BLaER1 treated with 17β-estradiol and CSF1 and Interleukin-3, amounts not matched to agents 10 nM and 100 nM (cell line): ENCODE measurements around the gene ATCAY.
A peak's percentile ranks its signal among the peaks of the same experiment; 100 is the strongest.

ENCODE experiments used
- H3K27ac ChIP-seq, 11 experiments: shearing (Covaris generic); formaldehyde crosslinking; 2 replicates each; pipeline ENCODE4 v1.8.1; 2022
- H3K27me3 ChIP-seq, 11 experiments: shearing (Covaris generic); formaldehyde crosslinking; 2 replicates each; pipeline ENCODE4 v1.8.1; 2022
- H3K36me3 ChIP-seq, 11 experiments: shearing (Covaris generic); formaldehyde crosslinking; 2 replicates each; pipeline ENCODE4 v1.8.1; 2022
- H3K4me1 ChIP-seq, 10 experiments: shearing (Covaris generic); formaldehyde crosslinking; 2 replicates each; pipeline ENCODE4 v1.8.1; 2022
- H3K4me2 ChIP-seq, 11 experiments: shearing (Covaris generic); formaldehyde crosslinking; 2 replicates each; pipeline ENCODE4 v1.8.1; 2022
- H3K4me3 ChIP-seq, 10 experiments: shearing (Covaris generic); formaldehyde crosslinking; 2 replicates each; pipeline ENCODE4 v1.8.1; 2022
- H3K9ac ChIP-seq, 11 experiments: shearing (Covaris generic); formaldehyde crosslinking; 2 replicates each; pipeline ENCODE4 v1.8.1; 2022
- H3K9me3 ChIP-seq, 11 experiments: shearing (Covaris generic); formaldehyde crosslinking; replicated peaks in 1 of 11; 2 replicates each; pipeline ENCODE4 v1.8.1; 2022
- H4K20me1 ChIP-seq, 11 experiments: shearing (Covaris generic); formaldehyde crosslinking; 2 replicates each; pipeline ENCODE4 v1.8.1; 2022
- Cebpa-rat ChIP-seq, 11 experiments: shearing (Covaris generic); IDR thresholded peaks; 2 replicates each; pipeline ENCODE4 v1.8.1; 2022

Gene ATCAY

DNA sequence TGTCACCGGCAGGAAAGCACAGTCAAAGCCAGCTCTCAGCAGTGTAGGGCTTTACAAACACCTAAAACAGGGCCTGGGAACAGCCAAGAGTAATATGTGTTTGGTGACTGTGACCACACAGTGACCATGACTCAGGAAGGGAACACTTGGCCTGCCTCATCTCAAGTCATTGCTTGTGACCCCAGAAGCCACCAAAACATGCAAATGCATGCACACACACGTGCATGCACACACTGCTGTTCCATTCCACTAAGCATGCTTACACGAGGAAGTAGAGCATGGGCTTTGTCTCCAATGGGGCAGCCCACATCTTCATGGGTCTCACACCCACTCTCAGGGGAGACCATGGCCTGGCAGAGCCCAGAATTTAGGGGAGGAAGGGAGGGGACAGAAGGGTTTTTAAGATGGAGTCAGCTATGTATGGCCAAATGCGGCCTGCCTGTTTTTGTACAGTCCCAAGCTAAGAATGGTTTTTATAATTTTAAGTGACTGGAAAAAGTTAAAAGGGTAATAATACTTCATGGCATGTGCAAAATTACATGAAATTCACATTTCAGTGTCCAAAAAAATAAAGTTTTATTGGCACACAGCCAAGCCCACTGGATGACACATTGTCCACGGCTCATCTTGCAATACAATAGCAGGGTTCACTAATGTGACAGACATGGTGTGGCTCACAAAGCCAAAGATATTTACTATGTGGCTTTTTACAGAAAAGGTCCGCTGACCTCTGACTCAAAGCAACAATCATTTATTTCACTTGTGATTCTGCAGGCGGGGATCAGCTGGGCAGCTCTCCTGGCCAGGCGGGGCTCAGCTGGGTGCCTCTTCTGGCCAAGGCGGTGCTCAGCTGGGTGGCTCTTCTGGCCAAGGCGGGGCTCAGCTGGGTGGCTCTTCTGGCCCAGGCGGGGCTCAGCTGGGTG is 29.0 kb upstream of the ATCAY start:
- Histone ChIP-seq H3K27me3 (no peaks in the 10 kb centered on the region), H3K4me3 (no peak overlapping the region), H3K27ac (no peak overlapping the region), H3K9ac (no peak overlapping the region), H3K9me3 (peaks cover 12 to 22% (median 16%) of the 10 kb centered on the region in 11 experiments; a peak in 21 of 22 replicates), H3K4me2 (peak overlapping the region in 8 of 11 experiments; percentile 2 to 30 (median 13); a peak in 9 of 22 replicates), H3K36me3 (no peaks in the 10 kb centered on the region; a peak in 1 of 22 replicates), H4K20me1 (no peaks in the 10 kb centered on the region; a peak in 1 of 22 replicates), H3K4me1 (peaks cover 0 to 45% (median 34%) of the 10 kb centered on the region in 10 experiments; a peak in 17 of 20 replicates)
- TF ChIP-seq Cebpa-rat (IDR thresholded peaks at IDR 0.05): no peak

DNA sequence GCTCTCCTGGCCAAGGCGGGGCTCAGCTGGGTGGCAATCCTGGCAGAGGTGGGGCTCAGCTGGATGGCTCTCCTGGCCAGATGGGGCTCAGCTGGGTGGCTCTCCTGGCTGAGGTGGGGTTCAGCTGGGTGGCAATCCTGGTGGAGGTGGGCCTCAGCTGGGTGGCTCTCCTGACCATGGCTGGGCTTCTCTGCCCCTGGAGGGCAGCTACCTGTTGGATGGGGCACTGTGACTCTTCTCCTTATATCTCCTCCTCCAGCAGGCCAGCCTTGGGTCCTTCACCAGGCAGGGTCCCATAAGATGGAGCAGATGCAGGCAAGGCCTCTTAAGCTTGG is 28.3 kb upstream of the ATCAY start:
- no peak for TF ChIP-seq Cebpa-rat (IDR thresholded peaks at IDR 0.05)
- Histone ChIP-seq H3K4me3 (no peak overlapping the region), H3K36me3 (no peaks in the 10 kb centered on the region; a peak in 1 of 22 replicates), H3K9me3 (peaks cover 12 to 22% (median 16%) of the 10 kb centered on the region in 11 experiments; a peak in 21 of 22 replicates), H4K20me1 (no peaks in the 10 kb centered on the region; a peak in 1 of 22 replicates), H3K9ac (no peak overlapping the region), H3K27me3 (no peaks in the 10 kb centered on the region), H3K4me2 (peak overlapping the region in 3 of 11 experiments; percentile 22 to 47 (median 43); a peak in 4 of 22 replicates), H3K4me1 (peaks cover 0 to 45% (median 35%) of the 10 kb centered on the region in 10 experiments; a peak in 17 of 20 replicates), H3K27ac (no peak overlapping the region)

DNA sequence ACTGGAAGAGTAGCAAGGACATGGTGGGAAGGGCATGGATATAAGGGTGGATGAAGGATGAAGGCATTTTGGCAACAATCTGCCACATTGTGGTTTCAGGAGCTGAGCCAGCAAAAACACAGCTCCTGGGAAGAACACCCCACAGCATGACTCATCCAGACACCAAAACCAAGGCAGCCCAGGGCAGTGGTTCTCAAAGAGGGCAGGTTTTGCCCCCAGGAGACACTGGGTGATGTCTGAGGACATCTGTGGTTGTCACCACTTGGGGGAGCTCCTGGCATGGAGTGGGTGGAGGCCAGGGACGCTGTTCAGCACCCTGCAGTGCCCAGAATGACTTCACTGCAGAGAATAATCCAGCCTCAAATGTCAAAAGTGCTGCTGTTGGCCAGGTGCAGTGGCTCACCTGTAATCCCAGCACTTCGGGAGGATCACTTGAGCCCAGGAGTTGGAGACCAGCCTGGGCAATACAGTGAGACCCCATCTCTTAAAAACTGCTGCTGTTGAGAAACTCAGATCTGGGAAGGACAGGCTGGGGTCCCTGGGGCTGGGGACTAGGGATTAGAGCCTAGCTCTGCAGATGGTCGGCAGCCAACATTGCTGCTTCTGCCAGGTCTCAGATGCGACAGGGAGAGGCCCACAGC is 27.8 kb upstream of the ATCAY start:
- H3K36me3 ChIP-seq: no peaks in the 10 kb centered on the region; a peak in 1 of 22 replicates
- H4K20me1 ChIP-seq: no peaks in the 10 kb centered on the region; a peak in 1 of 22 replicates
- no peak overlapping the region for H3K27ac ChIP-seq
- peak overlapping the region in 5 of 11 experiments; percentile 22 to 58 (median 47); a peak in 5 of 22 replicates for H3K4me2 ChIP-seq
- H3K4me3 ChIP-seq: no peak overlapping the region
- TF ChIP-seq Cebpa-rat (IDR thresholded peaks at IDR 0.05): no peak
- peaks cover 12 to 22% (median 16%) of the 10 kb centered on the region in 11 experiments; a peak in 21 of 22 replicates for H3K9me3 ChIP-seq
- H3K27me3 ChIP-seq: no peaks in the 10 kb centered on the region
- H3K4me1 ChIP-seq: peaks cover 0 to 51% (median 39%) of the 10 kb centered on the region in 10 experiments; a peak in 17 of 20 replicates
- no peak overlapping the region for H3K9ac ChIP-seq

DNA sequence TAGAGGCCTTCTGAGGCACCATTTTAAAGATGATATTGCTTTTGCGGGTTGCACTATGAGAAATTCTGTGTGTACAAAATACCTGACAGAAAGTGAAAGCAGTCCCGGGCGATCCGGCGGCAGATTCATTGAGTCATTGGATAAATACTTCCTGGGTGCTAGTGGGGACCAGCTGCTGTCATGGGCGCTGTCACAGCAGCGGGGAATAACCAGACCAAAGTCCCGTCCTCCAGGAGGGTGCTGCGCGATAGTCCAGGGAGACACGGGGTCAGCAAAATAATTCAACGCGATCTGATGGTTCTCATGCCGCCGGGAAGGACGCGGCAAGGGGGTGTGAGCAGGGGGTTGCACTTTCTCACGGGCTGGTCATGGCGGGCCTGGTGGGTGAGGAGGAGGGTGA is 25.2 kb upstream of the ATCAY start:
- H3K9ac ChIP-seq: no peak overlapping the region
- no peak overlapping the region for H3K27ac ChIP-seq
- no peaks in the 10 kb centered on the region; a peak in 1 of 22 replicates for H3K36me3 ChIP-seq
- peaks cover 12 to 22% (median 16%) of the 10 kb centered on the region in 11 experiments; a peak in 21 of 22 replicates for H3K9me3 ChIP-seq
- H3K4me2 ChIP-seq: no peak overlapping the region
- H3K27me3 ChIP-seq: no peaks in the 10 kb centered on the region
- H3K4me3 ChIP-seq: no peak overlapping the region
- no peak for TF ChIP-seq Cebpa-rat (IDR thresholded peaks at IDR 0.05)
- H3K4me1 ChIP-seq: peaks cover 0 to 52% (median 42%) of the 10 kb centered on the region in 10 experiments; a peak in 17 of 20 replicates
- H4K20me1 ChIP-seq: no peaks in the 10 kb centered on the region; a peak in 2 of 22 replicates

DNA sequence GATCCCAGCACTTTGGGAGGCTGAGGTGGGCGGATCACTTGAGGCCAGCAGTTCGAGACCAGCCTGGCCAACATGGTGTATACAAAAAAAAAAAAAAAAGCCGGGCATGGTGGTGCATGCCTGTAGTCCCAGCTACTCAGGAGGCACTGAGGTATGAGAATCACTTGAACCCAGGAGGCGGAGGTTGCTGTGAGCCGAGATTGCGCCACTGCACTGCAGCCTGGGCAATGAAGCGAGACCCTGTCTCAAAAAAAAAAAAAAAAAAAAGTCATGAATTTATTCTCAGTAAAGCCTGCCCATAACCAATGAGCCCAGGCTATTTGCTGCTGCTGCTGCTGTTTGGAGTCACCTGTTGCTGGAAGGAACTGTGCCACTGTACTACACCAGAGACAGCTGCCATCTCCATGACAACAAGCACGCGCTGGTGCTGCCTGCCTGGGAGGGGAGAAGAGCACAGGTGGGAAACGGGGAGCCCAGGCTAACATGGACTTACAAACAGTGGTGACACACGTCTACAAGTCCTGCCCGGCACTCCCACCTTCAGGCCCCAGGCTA is 23.0 kb upstream of the ATCAY start:
- Histone ChIP-seq H3K36me3 (no peaks in the 10 kb centered on the region), H3K27me3 (no peaks in the 10 kb centered on the region)
- TF ChIP-seq Cebpa-rat (IDR thresholded peaks at IDR 0.05): peak in 3 of 11 experiments; percentile 25 to 75 (median 57); a peak in 5 of 22 replicates

DNA sequence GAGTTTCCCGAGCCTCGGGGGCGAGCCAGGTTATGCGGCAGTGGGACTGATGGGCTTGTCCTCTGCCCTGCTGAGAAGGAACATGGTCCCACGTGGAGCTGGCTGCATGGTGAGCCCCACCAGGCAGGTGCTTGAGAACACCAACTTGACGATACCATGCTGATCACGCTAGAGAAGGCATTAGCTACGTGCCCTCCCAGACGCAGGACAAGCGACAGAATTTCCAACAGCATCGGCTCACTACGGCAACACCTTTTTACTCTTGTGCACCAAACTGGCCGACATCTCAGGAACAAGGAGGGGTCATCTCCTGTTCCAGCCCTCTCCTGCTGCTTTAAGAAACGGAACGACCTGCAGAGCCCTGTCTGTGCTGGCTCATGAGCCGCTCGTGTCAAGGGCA is 20.0 kb upstream of the ATCAY start:
- TF ChIP-seq Cebpa-rat (IDR thresholded peaks at IDR 0.05): no peak
- H3K4me2 ChIP-seq: no peak overlapping the region
- no peaks in the 10 kb centered on the region; a peak in 1 of 22 replicates for H4K20me1 ChIP-seq
- H3K27me3 ChIP-seq: no peaks in the 10 kb centered on the region
- no peak overlapping the region for H3K9ac ChIP-seq
- no peak overlapping the region for H3K4me3 ChIP-seq
- peaks cover 0 to 17% (median 11%) of the 10 kb centered on the region in 10 experiments; a peak in 11 of 20 replicates for H3K4me1 ChIP-seq
- H3K27ac ChIP-seq: no peak overlapping the region
- no peaks in the 10 kb centered on the region for H3K36me3 ChIP-seq
- no peaks in the 10 kb centered on the region for H3K9me3 ChIP-seq

More for the DNA sequence above, 23.0 kb upstream of the ATCAY start:
- no peaks in the 10 kb centered on the region; a peak in 2 of 22 replicates for H4K20me1 ChIP-seq
- peak overlapping the region in 5 of 11 experiments; percentile 10 to 30 (median 24); a peak in 8 of 22 replicates for H3K4me2 ChIP-seq
- H3K9ac ChIP-seq: no peak overlapping the region
- H3K4me1 ChIP-seq: peaks cover 0 to 36% (median 29%) of the 10 kb centered on the region in 10 experiments; a peak in 17 of 20 replicates
- peaks cover 0 to 3% (median under 1%) of the 10 kb centered on the region in 11 experiments; a peak in 11 of 22 replicates for H3K9me3 ChIP-seq
- no peak overlapping the region for H3K4me3 ChIP-seq
- H3K27ac ChIP-seq: no peak overlapping the region

DNA sequence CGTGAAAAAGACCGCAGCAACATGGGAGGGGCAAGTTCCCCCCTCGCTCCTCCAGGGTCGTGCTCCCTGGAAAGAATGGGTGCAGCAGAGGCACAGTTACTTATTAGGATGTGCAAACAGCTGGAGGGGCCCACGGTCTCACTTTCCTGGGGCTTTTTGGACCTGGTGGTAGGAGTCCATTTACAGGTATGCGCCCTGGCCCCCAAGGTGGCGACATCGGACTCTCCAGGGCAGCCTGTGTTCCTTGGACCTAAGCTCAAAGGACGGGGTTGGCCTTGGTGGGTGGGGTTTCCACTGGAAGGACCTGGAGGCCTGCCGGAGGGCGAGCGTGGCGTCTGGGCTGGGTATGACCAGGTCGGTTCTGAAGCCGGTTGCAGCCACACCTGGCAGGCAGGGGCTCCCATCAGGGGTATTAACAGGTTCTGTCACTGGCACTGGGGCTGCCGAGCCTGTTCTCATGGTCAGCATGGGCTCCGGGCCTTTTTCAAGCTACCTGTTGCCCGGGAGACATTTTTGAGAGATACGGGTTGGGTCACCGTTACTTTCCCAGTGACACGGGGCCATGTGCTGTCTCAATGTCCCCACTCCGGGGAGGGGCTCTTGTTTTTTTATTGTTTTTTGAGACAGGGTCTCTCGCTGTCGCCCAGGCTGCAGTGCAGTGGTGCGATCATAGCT is 17.5 kb upstream of the ATCAY start:
- Histone ChIP-seq H3K9me3 (no peaks in the 10 kb centered on the region), H3K4me1 (peaks cover 0 to 7% (median 2%) of the 10 kb centered on the region in 10 experiments; a peak in 7 of 20 replicates), H3K9ac (no peak overlapping the region), H3K4me3 (no peak overlapping the region), H3K36me3 (no peaks in the 10 kb centered on the region), H3K27me3 (peaks cover 14 to 22% (median 16%) of the 10 kb centered on the region in 11 experiments), H3K27ac (no peak overlapping the region), H4K20me1 (peaks cover 0 to 6% (median 0%) of the 10 kb centered on the region in 11 experiments; a peak in 2 of 22 replicates), H3K4me2 (no peak overlapping the region)
- TF ChIP-seq Cebpa-rat (IDR thresholded peaks at IDR 0.05): no peak

DNA sequence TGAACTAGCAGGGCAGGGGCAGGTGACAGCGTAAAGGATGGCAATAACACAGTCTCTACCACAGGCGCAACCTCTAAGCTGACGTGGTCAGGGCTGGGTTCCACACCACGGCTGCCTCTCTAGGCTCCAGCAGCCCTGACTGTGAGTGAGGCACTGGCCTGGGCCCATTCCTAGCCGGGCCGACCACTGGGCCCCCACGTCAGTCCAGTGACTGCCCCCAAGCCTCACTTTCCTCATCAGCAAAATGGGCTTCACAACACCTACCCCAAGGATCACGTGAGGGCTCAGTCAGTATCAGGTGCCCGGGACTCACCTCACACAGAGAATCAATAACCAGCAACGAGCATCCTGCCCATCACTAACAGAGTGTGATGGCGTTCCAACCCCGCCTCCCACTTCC is 16.8 kb upstream of the ATCAY start:
- TF ChIP-seq Cebpa-rat (IDR thresholded peaks at IDR 0.05): no peak
- Histone ChIP-seq H3K9me3 (no peaks in the 10 kb centered on the region), H4K20me1 (peaks cover 0 to 6% (median 0%) of the 10 kb centered on the region in 11 experiments; a peak in 2 of 22 replicates), H3K4me3 (no peak overlapping the region), H3K36me3 (no peaks in the 10 kb centered on the region), H3K9ac (no peak overlapping the region), H3K27ac (no peak overlapping the region), H3K4me1 (peaks cover 0 to 7% (median 0%) of the 10 kb centered on the region in 10 experiments; a peak in 3 of 20 replicates), H3K4me2 (no peak overlapping the region), H3K27me3 (peaks cover 18 to 29% (median 22%) of the 10 kb centered on the region in 11 experiments)
